OCI-LY1 (cell line): Measurements from ENCODE around the gene CSHL1.
"Not testable (repeated sequence)": the region's sequence is repeated elsewhere in the genome, so short reads cannot be mapped to it uniquely, and the experiment has no call there.

Experiments used
- EZH2 ChIP-seq: fragments of 200-600 bp; sonication (generic), shearing (Covaris generic); IDR thresholded peaks from 2 replicates; pipeline ENCODE4 v1.8.0; 2017; ENCODE audit warnings: borderline replicate concordance, mixed run types, mild to moderate bottlenecking, antibody characterized with exemption, low read length, moderate library complexity, mixed read lengths
- TF ChIP-seq, protein P1 (sequence below): fragments of 200-600 bp; sonication (generic), shearing (Covaris generic); IDR thresholded peaks from 2 replicates; pipeline ENCODE4 v1.5.1; 2017; ENCODE audit warnings: mild to moderate bottlenecking, antibody characterized with exemption, low read length, moderate library complexity, mixed read lengths

DNA sequence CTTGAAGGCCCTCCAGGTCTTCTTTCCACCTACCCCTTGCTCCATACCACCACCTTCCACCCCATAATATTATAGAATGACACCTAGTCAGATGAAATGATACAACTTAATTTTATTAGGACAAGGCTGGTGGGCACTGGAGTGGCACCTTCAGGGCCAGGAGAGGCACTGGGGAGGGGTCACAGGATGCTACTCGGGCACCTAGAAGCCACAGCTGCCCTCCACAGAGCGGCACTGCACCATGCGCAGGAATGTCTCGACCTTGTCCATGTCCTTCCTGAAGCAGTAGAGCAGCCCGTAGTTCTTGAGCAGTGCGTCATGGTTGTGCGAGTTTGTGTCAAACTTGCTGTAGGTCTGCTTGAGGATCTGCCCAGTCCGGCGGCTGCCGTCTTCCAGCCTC is 16.2 kb downstream of the CSHL1 start:
- TF ChIP-seq, protein P1, sequence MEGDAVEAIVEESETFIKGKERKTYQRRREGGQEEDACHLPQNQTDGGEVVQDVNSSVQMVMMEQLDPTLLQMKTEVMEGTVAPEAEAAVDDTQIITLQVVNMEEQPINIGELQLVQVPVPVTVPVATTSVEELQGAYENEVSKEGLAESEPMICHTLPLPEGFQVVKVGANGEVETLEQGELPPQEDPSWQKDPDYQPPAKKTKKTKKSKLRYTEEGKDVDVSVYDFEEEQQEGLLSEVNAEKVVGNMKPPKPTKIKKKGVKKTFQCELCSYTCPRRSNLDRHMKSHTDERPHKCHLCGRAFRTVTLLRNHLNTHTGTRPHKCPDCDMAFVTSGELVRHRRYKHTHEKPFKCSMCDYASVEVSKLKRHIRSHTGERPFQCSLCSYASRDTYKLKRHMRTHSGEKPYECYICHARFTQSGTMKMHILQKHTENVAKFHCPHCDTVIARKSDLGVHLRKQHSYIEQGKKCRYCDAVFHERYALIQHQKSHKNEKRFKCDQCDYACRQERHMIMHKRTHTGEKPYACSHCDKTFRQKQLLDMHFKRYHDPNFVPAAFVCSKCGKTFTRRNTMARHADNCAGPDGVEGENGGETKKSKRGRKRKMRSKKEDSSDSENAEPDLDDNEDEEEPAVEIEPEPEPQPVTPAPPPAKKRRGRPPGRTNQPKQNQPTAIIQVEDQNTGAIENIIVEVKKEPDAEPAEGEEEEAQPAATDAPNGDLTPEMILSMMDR, result not testable (repeated sequence)
- TF ChIP-seq EZH2, result not testable (repeated sequence)
